ENCODE measurements around the gene RANBP3L.

GRCh38 chr5:36230151-36230790 is 71.4 kb downstream of the RANBP3L start:
- TF ChIP-seq BRF2 (IDR thresholded peaks at IDR 0.05; ENCODE audit: borderline replicate concordance, insufficient read depth, insufficient read length) = no peak
- no peak for TF ChIP-seq CEBPG (CRISPR knock-in tag; IDR thresholded peaks at IDR 0.05)
- no peak for TF ChIP-seq CEBPG (tag; conservative IDR thresholded peaks at IDR 0.05 in 1 of 2, IDR thresholded peaks at IDR 0.05 in 1 of 2)
- TF ChIP-seq ERF (CRISPR knock-in tag; IDR thresholded peaks at IDR 0.05) = no peak
- TF ChIP-seq, protein P1, sequence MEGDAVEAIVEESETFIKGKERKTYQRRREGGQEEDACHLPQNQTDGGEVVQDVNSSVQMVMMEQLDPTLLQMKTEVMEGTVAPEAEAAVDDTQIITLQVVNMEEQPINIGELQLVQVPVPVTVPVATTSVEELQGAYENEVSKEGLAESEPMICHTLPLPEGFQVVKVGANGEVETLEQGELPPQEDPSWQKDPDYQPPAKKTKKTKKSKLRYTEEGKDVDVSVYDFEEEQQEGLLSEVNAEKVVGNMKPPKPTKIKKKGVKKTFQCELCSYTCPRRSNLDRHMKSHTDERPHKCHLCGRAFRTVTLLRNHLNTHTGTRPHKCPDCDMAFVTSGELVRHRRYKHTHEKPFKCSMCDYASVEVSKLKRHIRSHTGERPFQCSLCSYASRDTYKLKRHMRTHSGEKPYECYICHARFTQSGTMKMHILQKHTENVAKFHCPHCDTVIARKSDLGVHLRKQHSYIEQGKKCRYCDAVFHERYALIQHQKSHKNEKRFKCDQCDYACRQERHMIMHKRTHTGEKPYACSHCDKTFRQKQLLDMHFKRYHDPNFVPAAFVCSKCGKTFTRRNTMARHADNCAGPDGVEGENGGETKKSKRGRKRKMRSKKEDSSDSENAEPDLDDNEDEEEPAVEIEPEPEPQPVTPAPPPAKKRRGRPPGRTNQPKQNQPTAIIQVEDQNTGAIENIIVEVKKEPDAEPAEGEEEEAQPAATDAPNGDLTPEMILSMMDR (IDR thresholded peaks at IDR 0.05 in 2 of 3, conservative IDR thresholded peaks at IDR 0.05 in 1 of 3; ENCODE audit: insufficient read depth in 2 of 3, low read depth in 1 of 3, low read length in 3 of 3) = no peak
- TF ChIP-seq, protein P2, sequence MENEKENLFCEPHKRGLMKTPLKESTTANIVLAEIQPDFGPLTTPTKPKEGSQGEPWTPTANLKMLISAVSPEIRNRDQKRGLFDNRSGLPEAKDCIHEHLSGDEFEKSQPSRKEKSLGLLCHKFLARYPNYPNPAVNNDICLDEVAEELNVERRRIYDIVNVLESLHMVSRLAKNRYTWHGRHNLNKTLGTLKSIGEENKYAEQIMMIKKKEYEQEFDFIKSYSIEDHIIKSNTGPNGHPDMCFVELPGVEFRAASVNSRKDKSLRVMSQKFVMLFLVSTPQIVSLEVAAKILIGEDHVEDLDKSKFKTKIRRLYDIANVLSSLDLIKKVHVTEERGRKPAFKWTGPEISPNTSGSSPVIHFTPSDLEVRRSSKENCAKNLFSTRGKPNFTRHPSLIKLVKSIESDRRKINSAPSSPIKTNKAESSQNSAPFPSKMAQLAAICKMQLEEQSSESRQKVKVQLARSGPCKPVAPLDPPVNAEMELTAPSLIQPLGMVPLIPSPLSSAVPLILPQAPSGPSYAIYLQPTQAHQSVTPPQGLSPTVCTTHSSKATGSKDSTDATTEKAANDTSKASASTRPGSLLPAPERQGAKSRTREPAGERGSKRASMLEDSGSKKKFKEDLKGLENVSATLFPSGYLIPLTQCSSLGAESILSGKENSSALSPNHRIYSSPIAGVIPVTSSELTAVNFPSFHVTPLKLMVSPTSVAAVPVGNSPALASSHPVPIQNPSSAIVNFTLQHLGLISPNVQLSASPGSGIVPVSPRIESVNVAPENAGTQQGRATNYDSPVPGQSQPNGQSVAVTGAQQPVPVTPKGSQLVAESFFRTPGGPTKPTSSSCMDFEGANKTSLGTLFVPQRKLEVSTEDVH (IDR thresholded peaks at IDR 0.05; ENCODE audit: low read depth, partially characterized antibody) = no peak
- no peak for TF ChIP-seq ZNF274 (IDR thresholded peaks at IDR 0.05; ENCODE audit: borderline replicate concordance, low read depth, low read length)
- no peak for TF ChIP-seq PHTF2 (CRISPR knock-in tag; IDR thresholded peaks at IDR 0.05)

Measured in K562 (cell line).